CD4-positive, alpha-beta memory T cell (primary cell): ENCODE results near the gene RNASEL. TPM values are rescaled to one million over a fixed set of nuclear protein-coding genes. Genes with fewer than 3 reads are reported as not detected.
A peak's percentile ranks its signal among the peaks of the same experiment; 100 is the strongest.
"Not testable (repeated sequence)": the region's sequence is repeated elsewhere in the genome, so short reads cannot be mapped to it uniquely, and the experiment has no call there.

Experiments
- CTCF ChIA-PET: fragments of 350-600 bp; sonication (Branson Sonifier 250); formaldehyde crosslinking; loops from one replicate; lab custom pipeline; 2021; ENCODE audit warnings: inconsistent platforms; ENCODE audit not compliant: partially characterized antibody; lab: Charles Lee
- POLR2A ChIA-PET: fragments of 350-600 bp; sonication (Branson Sonifier 250); formaldehyde crosslinking; loops from one replicate; lab custom pipeline; 2021; ENCODE audit not compliant: partially characterized antibody; lab: Charles Lee
- DNase-seq, 5 donors: peaks; one replicate each; pipeline versions ENCODE4 v3.0.0 to v3.0.0-alpha.2; 2020 to 2022; ENCODE audit warnings: mixed read lengths in 1 of 5
- H3K27ac ChIP-seq: one replicate; pipeline ENCODE4 v1.7.0; 2013; ENCODE audit warnings: low read depth, low read length
- H3K27me3 ChIP-seq: 2 replicates; pipeline ENCODE4 v1.7.0; 2013; ENCODE audit warnings: mild to moderate bottlenecking, low read length, moderate library complexity; ENCODE audit not compliant: insufficient read depth
- H3K36me3 ChIP-seq: 2 replicates; pipeline ENCODE4 v1.7.0; 2013; ENCODE audit warnings: mild to moderate bottlenecking, low read length, moderate library complexity; ENCODE audit not compliant: insufficient read depth
- H3K4me1 ChIP-seq: 2 replicates; pipeline ENCODE4 v1.7.0; 2013; ENCODE audit warnings: mild to moderate bottlenecking, low read length, moderate library complexity; ENCODE audit not compliant: insufficient read depth
- H3K4me3 ChIP-seq, 2 donors: one replicate each; pipeline ENCODE4 v1.7.0; 2013; ENCODE audit warnings: low read length in 2 of 2, mild to moderate bottlenecking in 1 of 2
- H3K9me3 ChIP-seq, 2 donors: one replicate each; pipeline ENCODE4 v1.7.0; 2013; ENCODE audit warnings: low read length in 2 of 2, control low read depth in 1 of 2; ENCODE audit not compliant: control insufficient read depth in 1 of 2
- H3K27ac Mint-ChIP-seq, 7 donors: one replicate each; pipeline ENCODE4 v1.8.0; 2020 to 2021; ENCODE audit warnings: mixed read lengths in 7 of 7, mild to moderate bottlenecking in 6 of 7, inconsistent platforms in 3 of 7, moderate library complexity in 3 of 7
- H3K27me3 Mint-ChIP-seq, 2 donors: one replicate each; pipeline ENCODE4 v1.8.0; 2020 to 2021; ENCODE audit warnings: mixed read lengths in 2 of 2
- H3K36me3 Mint-ChIP-seq, 2 donors: one replicate each; pipeline ENCODE4 v1.8.0; 2020 to 2021; ENCODE audit warnings: mixed read lengths in 2 of 2, inconsistent platforms in 1 of 2, mild to moderate bottlenecking in 1 of 2
- H3K4me1 Mint-ChIP-seq, 4 donors: one replicate each; pipeline ENCODE4 v1.8.0; 2020 to 2021; ENCODE audit warnings: mixed read lengths in 4 of 4, mild to moderate bottlenecking in 1 of 4
- H3K4me3 Mint-ChIP-seq, 8 donors: one replicate each; pipeline ENCODE4 v1.8.0; 2020 to 2021; ENCODE audit warnings: mixed read lengths in 8 of 8, mild to moderate bottlenecking in 7 of 8, moderate library complexity in 6 of 8, inconsistent platforms in 3 of 8
- H3K9me3 Mint-ChIP-seq, 8 donors: one replicate each; pipeline ENCODE4 v1.8.0; 2020 to 2021; ENCODE audit warnings: mixed read lengths in 8 of 8, mild to moderate bottlenecking in 5 of 8, inconsistent platforms in 3 of 8, moderate library complexity in 1 of 8
- intact Hi-C: fragments of 100-400 bp; cut with micrococcal nuclease; formaldehyde crosslinking; loops from one replicate; pipeline ENCODE4 v1.15.1; 2023
- polyA plus RNA-seq, 2 donors: library from polyadenylated mRNA; unstranded; fragments of 300-500 nt; fragmentation: Illumina TruSeq; gene quantifications; one replicate each; pipeline ENCODE4 v1.2.3, GENCODE V29; 2021
- total RNA-seq, 2 experiments: library from RNA; stranded (reverse); gene quantifications; one replicate each; pipeline ENCODE4 v1.2.3, GENCODE V29; 2021

Gene RNASEL
- total and polyA plus RNA-seq, 4 experiments from 2014 or later = 4.5 to 35.4 (median 22.8) TPM

GRCh38 chr1:182632441-182632857 is 43.4 kb upstream of the RNASEL start:
- H3K27ac Mint-ChIP-seq = peak overlapping the region in 4 of 7 donors; percentile 10 to 73 (median 66)
- H3K9me3 ChIP-seq, H3K27ac ChIP-seq, DNase-seq, H3K36me3 ChIP-seq, H3K4me3 ChIP-seq, H3K36me3 Mint-ChIP-seq, intact Hi-C loops, H3K27me3 Mint-ChIP-seq, H3K27me3 ChIP-seq, H3K9me3 Mint-ChIP-seq: not testable (repeated sequence)
- peaks cover 25 to 52% (median 31%) of the 10 kb centered on the region in 4 donors for H3K4me1 Mint-ChIP-seq
- peak overlapping the region in 7 of 8 donors; percentile 61 to 84 (median 67) for H3K4me3 Mint-ChIP-seq
- H3K4me1 ChIP-seq = peaks cover 37% of the 10 kb centered on the region
- ChIA-PET POLR2A (interaction anchor here (1.4 kb wide), 1 partner anchor 29 kb away, joined by 3 read pairs; the partner anchor contains the start of gene RGS16), CTCF (interaction anchor here (0.7 to 2.3 kb wide), 2 partner anchors 20 to 150 kb away, joined by 3 to 7 read pairs; no protein-coding TSS in a partner anchor)

DNA sequence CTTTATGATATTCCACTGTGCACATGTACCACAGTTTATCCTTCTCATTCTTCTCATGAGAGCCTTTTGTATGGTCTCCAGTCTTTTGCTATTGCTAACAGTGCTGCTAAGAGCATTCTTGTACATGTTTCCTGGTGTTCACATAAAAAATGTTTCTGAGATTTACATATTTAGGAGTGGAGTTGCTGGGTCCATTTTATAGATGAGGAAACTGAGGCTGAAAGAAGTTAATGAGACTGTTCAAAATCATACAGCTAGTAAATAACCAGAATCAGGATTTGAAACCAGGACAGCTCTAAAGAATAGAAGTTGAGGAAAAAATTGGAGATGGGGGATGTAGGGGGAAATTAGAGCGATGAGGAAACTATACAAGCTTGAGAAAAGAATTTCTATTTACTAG is 42.9 kb upstream of the RNASEL start:
- DNase-seq = no peak
- H3K27me3 ChIP-seq = no peaks in the 10 kb centered on the region
- Mint-ChIP-seq H3K9me3 (no peaks in the 10 kb centered on the region), H3K27me3 (no peaks in the 10 kb centered on the region), H3K4me3 (peak overlapping the region in 4 of 8 donors; percentile 4 to 61 (median 20)), H3K27ac (peak overlapping the region in 1 of 7 donors; percentile 31), H3K4me1 (peaks cover 25 to 56% (median 32%) of the 10 kb centered on the region in 4 donors), H3K36me3 (no peaks in the 10 kb centered on the region)
- H3K36me3 ChIP-seq = no peaks in the 10 kb centered on the region
- intact Hi-C loops = no loop called here
- peaks cover 37% of the 10 kb centered on the region for H3K4me1 ChIP-seq
- no peaks in the 10 kb centered on the region for H3K9me3 ChIP-seq
- H3K27ac ChIP-seq = no peak overlapping the region
- POLR2A ChIA-PET = interaction anchor here (1.4 kb wide), 1 partner anchor 28 kb away, joined by 3 read pairs; the partner anchor contains the start of gene RGS16
- CTCF ChIA-PET = interaction anchor here (0.7 kb wide), 1 partner anchor 20 kb away, joined by 3 read pairs; no protein-coding TSS in a partner anchor
- no peak overlapping the region for H3K4me3 ChIP-seq

- H3K4me1 ChIP-seq = peaks cover 37% of the 10 kb centered on the region
- POLR2A ChIA-PET = no interaction called here
- no peak overlapping the region for H3K4me3 ChIP-seq
- Mint-ChIP-seq H3K4me1 (peaks cover 26 to 56% (median 35%) of the 10 kb centered on the region in 4 donors), H3K9me3 (no peaks in the 10 kb centered on the region), H3K27me3 (no peaks in the 10 kb centered on the region), H3K4me3 (no peak overlapping the region), H3K27ac (peak overlapping the region in 1 of 7 donors; percentile 49), H3K36me3 (no peaks in the 10 kb centered on the region)
- CTCF ChIA-PET = no interaction called here
- H3K36me3 ChIP-seq = no peaks in the 10 kb centered on the region
- H3K27me3 ChIP-seq = no peaks in the 10 kb centered on the region
- no peaks in the 10 kb centered on the region for H3K9me3 ChIP-seq
- H3K27ac ChIP-seq = no peak overlapping the region
- DNase-seq = no peak
- intact Hi-C loops = no loop called here
Observed at GRCh38 chr1:182631053-182631677, 42.1 kb upstream of the RNASEL start.

DNA sequence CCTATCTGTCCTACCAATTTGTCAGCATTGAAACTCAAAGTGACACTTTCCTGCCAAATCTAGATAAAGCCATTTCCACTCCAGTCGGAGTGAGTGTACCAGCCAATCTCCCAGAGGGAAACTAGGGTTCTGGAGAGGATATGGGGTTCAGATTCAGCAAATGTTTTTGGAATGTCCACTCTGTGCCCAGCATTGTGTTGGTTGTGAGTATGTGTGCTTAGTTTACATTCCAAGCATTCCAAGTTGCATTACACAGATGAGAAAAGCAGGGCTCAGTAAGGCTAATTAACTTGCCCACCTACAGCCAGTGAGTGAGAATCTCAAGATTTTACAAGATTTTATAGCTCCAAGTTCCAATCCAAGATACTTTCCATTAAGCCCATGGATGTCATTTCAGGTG is 41.5 kb upstream of the RNASEL start:
- ChIA-PET CTCF (interaction anchor here (0.8 kb wide), 1 partner anchor 24 kb away, joined by 3 read pairs; no protein-coding TSS in a partner anchor), POLR2A (interaction anchor here (2.5 kb wide), 1 partner anchor 15 kb away, joined by 13 read pairs; no protein-coding TSS in a partner anchor)
- no peak overlapping the region for H3K27ac Mint-ChIP-seq

GRCh38 chr1:182629499-182630096 is 40.5 kb upstream of the RNASEL start:
- Mint-ChIP-seq H3K9me3 (no peaks in the 10 kb centered on the region), H3K27me3 (no peaks in the 10 kb centered on the region), H3K4me1 (peaks cover 37 to 67% (median 44%) of the 10 kb centered on the region in 4 donors), H3K4me3 (peak overlapping the region in 7 of 8 donors; percentile 24 to 65 (median 43)), H3K27ac (peak overlapping the region in 5 of 7 donors; percentile 18 to 81 (median 26)), H3K36me3 (no peaks in the 10 kb centered on the region)
- peak; percentile 22 to 80 (median 52) for DNase-seq
- H3K4me1 ChIP-seq = peaks cover 47% of the 10 kb centered on the region
- H3K36me3 ChIP-seq = no peaks in the 10 kb centered on the region
- ChIA-PET CTCF (interaction anchor here (0.8 kb wide), 2 partner anchors 13 to 23 kb away, joined by 3 read pairs; no protein-coding TSS in a partner anchor), POLR2A (interaction anchor here (1.3 to 2.5 kb wide), 2 partner anchors 14 to 155 kb away, joined by 3 to 13 read pairs; no protein-coding TSS in a partner anchor)
- H3K4me3 ChIP-seq = no peak overlapping the region
- H3K27ac ChIP-seq = no peak overlapping the region
- H3K9me3 ChIP-seq = no peaks in the 10 kb centered on the region
- H3K27me3 ChIP-seq = no peaks in the 10 kb centered on the region
- intact Hi-C loops = no loop called here

More for the DNA sequence above, 41.5 kb upstream of the RNASEL start:
- H3K4me3 ChIP-seq = no peak overlapping the region
- no peak overlapping the region for H3K27ac ChIP-seq
- no peak for DNase-seq
- H3K36me3 ChIP-seq = no peaks in the 10 kb centered on the region
- intact Hi-C loops = no loop called here
- Mint-ChIP-seq H3K27me3 (no peaks in the 10 kb centered on the region), H3K4me1 (peaks cover 28 to 57% (median 35%) of the 10 kb centered on the region in 4 donors), H3K36me3 (no peaks in the 10 kb centered on the region), H3K9me3 (no peaks in the 10 kb centered on the region), H3K4me3 (peak overlapping the region in 4 of 8 donors; percentile 16 to 65 (median 27))
- no peaks in the 10 kb centered on the region for H3K27me3 ChIP-seq
- H3K4me1 ChIP-seq = peaks cover 37% of the 10 kb centered on the region
- no peaks in the 10 kb centered on the region for H3K9me3 ChIP-seq

DNA sequence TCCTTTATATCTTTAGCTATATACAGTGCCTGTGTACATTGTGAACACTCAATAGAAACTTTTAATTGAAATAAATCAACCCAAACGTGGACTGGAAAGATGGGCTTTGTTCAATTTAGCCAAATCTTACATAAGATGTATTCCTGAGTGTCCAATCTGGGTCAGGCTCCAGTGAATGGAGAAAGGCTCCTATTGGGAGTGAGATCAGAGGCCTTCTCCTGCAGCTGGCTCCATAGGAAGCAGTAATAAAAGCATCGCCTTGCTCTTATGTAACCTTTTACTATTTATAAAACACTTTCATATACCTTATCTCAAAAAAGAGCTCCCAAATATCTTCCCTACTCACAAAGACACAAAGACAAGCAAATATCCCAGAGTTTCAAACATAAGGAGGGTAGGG is 40.0 kb upstream of the RNASEL start:
- Mint-ChIP-seq H3K27ac (peak overlapping the region in 4 of 7 donors; percentile 18 to 81 (median 24)), H3K4me3 (peak overlapping the region in 2 of 8 donors; percentile 6 to 43), H3K27me3 (no peaks in the 10 kb centered on the region), H3K36me3 (no peaks in the 10 kb centered on the region), H3K9me3 (no peaks in the 10 kb centered on the region), H3K4me1 (peaks cover 39 to 69% (median 47%) of the 10 kb centered on the region in 4 donors)
- Histone ChIP-seq H3K9me3 (no peaks in the 10 kb centered on the region), H3K27me3 (no peaks in the 10 kb centered on the region), H3K4me3 (no peak overlapping the region), H3K36me3 (no peaks in the 10 kb centered on the region), H3K4me1 (peaks cover 52% of the 10 kb centered on the region), H3K27ac (no peak overlapping the region)
- no peak for DNase-seq
- intact Hi-C loops = no loop called here
- ChIA-PET CTCF (interaction anchor here (0.8 kb wide), 1 partner anchor 12 kb away, joined by 3 read pairs; no protein-coding TSS in a partner anchor), POLR2A (interaction anchor here (1.3 to 2.5 kb wide), 2 partner anchors 13 to 156 kb away, joined by 3 to 13 read pairs; no protein-coding TSS in a partner anchor)

GRCh38 chr1:182628657-182629056 is 39.6 kb upstream of the RNASEL start:
- Histone ChIP-seq H3K36me3 (no peaks in the 10 kb centered on the region), H3K4me3 (no peak overlapping the region), H3K4me1 (peaks cover 52% of the 10 kb centered on the region), H3K9me3 (no peaks in the 10 kb centered on the region), H3K27ac (no peak overlapping the region), H3K27me3 (no peaks in the 10 kb centered on the region)
- H3K9me3 Mint-ChIP-seq = no peaks in the 10 kb centered on the region
- H3K36me3 Mint-ChIP-seq = no peaks in the 10 kb centered on the region
- H3K27me3 Mint-ChIP-seq = no peaks in the 10 kb centered on the region
- no peak for DNase-seq
- no peak overlapping the region for H3K4me3 Mint-ChIP-seq
- peak overlapping the region in 1 of 7 donors; percentile 29 for H3K27ac Mint-ChIP-seq
- POLR2A ChIA-PET = interaction anchor here (1.3 to 2.5 kb wide), 2 partner anchors 13 to 156 kb away, joined by 3 to 13 read pairs; no protein-coding TSS in a partner anchor
- peaks cover 41 to 68% (median 48%) of the 10 kb centered on the region in 4 donors for H3K4me1 Mint-ChIP-seq
- CTCF ChIA-PET = no interaction called here
- intact Hi-C loops = no loop called here
